ENCODE measurements around the gene SLC12A3. TPM values are rescaled to one million over a fixed set of nuclear protein-coding genes. Genes with fewer than 3 reads are reported as not detected.

The SLC12A3 gene
- total RNA-seq, 4 donors from 2014 or later: 0.14 TPM; not detected in 3

DNA sequence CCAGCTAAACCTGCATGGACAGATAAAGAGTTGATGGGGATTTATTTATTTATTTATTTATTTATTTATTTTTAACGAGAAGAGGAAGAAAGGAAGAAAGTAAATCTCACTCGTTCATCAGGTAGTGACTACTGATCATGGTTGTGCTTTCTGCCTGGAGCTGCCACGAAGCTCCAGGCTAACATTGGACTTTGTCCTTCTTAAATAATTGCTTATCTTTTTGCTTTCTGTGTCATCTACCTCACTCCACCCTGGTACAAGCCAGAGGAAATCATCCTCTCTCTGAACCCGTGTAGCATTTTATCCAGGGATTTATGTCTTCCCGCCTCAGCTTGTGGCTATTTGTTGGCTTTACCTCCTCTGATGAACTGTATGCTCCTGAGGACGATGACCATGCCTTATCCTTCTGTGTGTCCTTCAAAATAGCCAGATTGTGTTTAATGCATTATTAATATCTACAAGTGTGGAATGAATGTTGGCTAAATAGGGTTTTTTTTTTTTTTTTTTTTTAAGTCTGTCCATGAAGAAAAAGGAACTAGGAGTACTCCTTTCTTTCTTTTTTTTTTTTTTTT, 8.0 kb upstream of the SLC12A3 start:
- intact Hi-C loops (cut with DNase I; ENCODE audit: low total_unique reads): no loop called here
- Histone ChIP-seq H3K4me3 (no peak overlapping the region), H3K4me1 (no peaks in the 10 kb centered on the region), H3K9me3 (no peaks in the 10 kb centered on the region), H3K27me3 (no peaks in the 10 kb centered on the region), H3K27ac (no peak overlapping the region), H3K36me3 (no peaks in the 10 kb centered on the region)
- TF ChIP-seq POLR2A (IDR thresholded peaks at IDR 0.05): no peak
- no peak for TF ChIP-seq CTCF (IDR thresholded peaks at IDR 0.05)
- no peak for DNase-seq

DNA sequence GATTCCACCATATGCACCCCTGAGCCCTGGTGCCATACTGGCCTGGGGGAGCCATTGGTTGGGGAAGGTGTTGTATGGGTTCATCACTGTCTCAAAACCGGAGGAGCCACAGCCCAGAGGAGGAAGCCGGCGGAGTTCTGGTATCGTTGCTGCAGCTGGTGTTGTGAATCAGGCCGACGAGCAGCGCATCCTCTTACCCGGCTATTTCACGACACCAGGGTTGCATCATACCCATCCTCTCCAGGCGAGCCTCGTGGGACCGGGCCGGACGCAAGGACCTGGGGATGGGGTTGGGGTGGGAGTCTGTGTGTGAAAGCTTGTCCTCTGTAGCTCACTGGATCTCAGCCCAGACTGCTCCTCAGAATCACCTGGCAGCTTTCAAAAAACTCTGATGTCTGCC, 6.6 kb upstream of the SLC12A3 start:
- no peak overlapping the region for H3K4me3 ChIP-seq
- no peaks in the 10 kb centered on the region for H3K27me3 ChIP-seq
- intact Hi-C loops (cut with DNase I; ENCODE audit: low total_unique reads): no loop called here
- TF ChIP-seq POLR2A (IDR thresholded peaks at IDR 0.05) (no peak), CTCF (IDR thresholded peaks at IDR 0.05) (no peak)
- no peak for DNase-seq
- H3K4me1 ChIP-seq: no peaks in the 10 kb centered on the region
- no peaks in the 10 kb centered on the region for H3K36me3 ChIP-seq
- no peak overlapping the region for H3K27ac ChIP-seq
- H3K9me3 ChIP-seq: no peaks in the 10 kb centered on the region

GRCh38 chr16:56859636-56860035, 5.4 kb upstream of the SLC12A3 start:
- DNase-seq: no peak
- no peaks in the 10 kb centered on the region for H3K9me3 ChIP-seq
- no peak overlapping the region for H3K27ac ChIP-seq
- H3K4me1 ChIP-seq: no peaks in the 10 kb centered on the region
- H3K27me3 ChIP-seq: no peaks in the 10 kb centered on the region
- TF ChIP-seq POLR2A (IDR thresholded peaks at IDR 0.05): no peak
- no peak for TF ChIP-seq CTCF (IDR thresholded peaks at IDR 0.05)
- H3K4me3 ChIP-seq: no peak overlapping the region
- no peaks in the 10 kb centered on the region for H3K36me3 ChIP-seq
- intact Hi-C loops (cut with DNase I; ENCODE audit: low total_unique reads): loop anchor here (10.0 kb wide), 1 partner anchor 195 kb away; no protein-coding TSS in a partner anchor

DNA sequence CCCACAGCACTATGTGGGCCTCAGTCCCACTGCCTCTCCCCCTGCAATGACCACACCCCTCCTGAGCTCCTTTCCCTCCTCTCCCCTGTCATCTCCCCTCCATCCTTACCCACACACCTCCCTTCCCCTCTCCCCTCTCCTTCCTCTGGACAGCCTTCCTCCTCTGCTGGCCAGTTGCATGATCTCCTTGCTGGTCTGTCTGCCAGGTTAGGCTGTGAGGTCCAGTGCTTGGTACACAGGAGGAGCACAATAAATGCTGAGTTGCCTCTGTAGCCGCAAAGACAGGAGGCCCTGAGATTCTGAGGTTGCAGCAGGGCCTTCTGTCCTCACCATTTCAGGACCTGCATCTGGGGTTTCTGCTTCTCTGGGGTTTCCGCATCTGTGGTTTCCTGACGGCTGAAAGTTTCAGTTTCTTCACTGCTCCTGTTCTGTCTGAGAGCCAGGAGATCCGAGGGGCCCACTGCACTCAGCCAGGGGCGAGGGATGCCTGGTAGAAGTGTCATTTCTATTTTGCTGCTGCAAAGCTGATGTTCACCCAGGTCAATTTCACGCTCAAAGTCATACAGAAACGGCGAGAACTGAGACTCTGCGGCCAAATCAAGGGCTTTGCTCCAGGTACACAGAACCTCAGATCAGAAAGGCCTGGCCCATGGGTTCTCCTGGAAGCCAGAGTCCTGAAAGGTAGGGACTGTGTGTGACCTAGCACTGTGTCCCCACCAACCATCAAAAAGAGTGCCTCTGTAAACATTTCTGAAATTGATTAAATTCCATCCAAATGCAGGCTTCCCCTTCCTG, 4.6 kb upstream of the SLC12A3 start:
- intact Hi-C loops (cut with DNase I; ENCODE audit: low total_unique reads): loop anchor here (10.0 kb wide), 1 partner anchor 194 kb away; no protein-coding TSS in a partner anchor
- no peaks in the 10 kb centered on the region for H3K9me3 ChIP-seq
- no peaks in the 10 kb centered on the region for H3K27me3 ChIP-seq
- H3K36me3 ChIP-seq: no peaks in the 10 kb centered on the region
- no peak overlapping the region for H3K27ac ChIP-seq
- no peak for DNase-seq
- TF ChIP-seq POLR2A (IDR thresholded peaks at IDR 0.05): no peak
- TF ChIP-seq CTCF (IDR thresholded peaks at IDR 0.05): no peak
- H3K4me3 ChIP-seq: no peak overlapping the region
- no peaks in the 10 kb centered on the region for H3K4me1 ChIP-seq

DNA sequence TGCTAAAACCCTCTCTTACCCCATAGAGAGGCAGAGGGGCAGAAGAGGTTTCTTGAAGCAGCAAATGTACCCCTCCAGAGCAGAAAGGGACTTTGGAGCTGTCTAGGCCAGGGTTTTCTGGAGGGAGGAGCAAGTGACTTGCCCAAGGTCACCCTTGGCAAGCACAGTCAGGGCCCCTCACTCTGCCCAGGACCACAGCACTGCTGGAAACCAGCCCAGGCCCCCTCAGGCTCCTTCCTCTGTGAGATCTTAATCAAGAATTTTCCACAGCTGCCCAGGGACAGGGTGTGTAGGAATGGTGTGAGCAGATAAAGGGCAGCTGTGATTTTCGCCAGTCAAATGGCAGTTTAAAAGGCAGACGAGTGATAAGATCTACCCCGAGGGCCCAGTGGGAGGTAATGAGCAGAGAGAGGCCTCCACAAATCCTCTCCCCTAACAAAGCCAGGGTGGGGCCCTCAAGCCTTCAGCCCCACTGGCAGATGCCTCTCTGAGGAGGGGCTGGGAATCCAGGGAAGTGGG, 3.9 kb upstream of the SLC12A3 start:
- H3K36me3 ChIP-seq: no peaks in the 10 kb centered on the region
- intact Hi-C loops (cut with DNase I; ENCODE audit: low total_unique reads): loop anchor here (10.0 kb wide), 1 partner anchor 194 kb away; no protein-coding TSS in a partner anchor

More for the DNA sequence above, 3.9 kb upstream of the SLC12A3 start:
- H3K9me3 ChIP-seq: no peaks in the 10 kb centered on the region
- no peak overlapping the region for H3K4me3 ChIP-seq
- DNase-seq: no peak
- no peaks in the 10 kb centered on the region for H3K27me3 ChIP-seq
- no peak overlapping the region for H3K27ac ChIP-seq
- TF ChIP-seq POLR2A (IDR thresholded peaks at IDR 0.05): no peak
- TF ChIP-seq CTCF (IDR thresholded peaks at IDR 0.05): no peak
- no peaks in the 10 kb centered on the region for H3K4me1 ChIP-seq
